KBM-7 (cell line): ENCODE results near the gene TBX19.

Source experiments
- DNase-seq: peaks from one replicate; pipeline ENCODE4 v3.0.0-alpha.2; 2015
- in situ Hi-C: fragments of 300-500 bp; cut with MboI; formaldehyde crosslinking; loops from 2 replicates; pipeline ENCODE4 v1.14.3; 2020; ENCODE audit warnings: low sequenced_read_pairs, low pct_unique_long_range_greater_than_20kb, mixed read lengths

The TBX19 gene

GRCh38 chr1:168271636-168272035 is 9.0 kb upstream of the TBX19 start:
- DNase-seq = no peak
- in situ Hi-C loops = no loop called here

GRCh38 chr1:168273575-168273974 is 7.1 kb upstream of the TBX19 start:
- in situ Hi-C loops = no loop called here
- DNase-seq = no peak

DNA sequence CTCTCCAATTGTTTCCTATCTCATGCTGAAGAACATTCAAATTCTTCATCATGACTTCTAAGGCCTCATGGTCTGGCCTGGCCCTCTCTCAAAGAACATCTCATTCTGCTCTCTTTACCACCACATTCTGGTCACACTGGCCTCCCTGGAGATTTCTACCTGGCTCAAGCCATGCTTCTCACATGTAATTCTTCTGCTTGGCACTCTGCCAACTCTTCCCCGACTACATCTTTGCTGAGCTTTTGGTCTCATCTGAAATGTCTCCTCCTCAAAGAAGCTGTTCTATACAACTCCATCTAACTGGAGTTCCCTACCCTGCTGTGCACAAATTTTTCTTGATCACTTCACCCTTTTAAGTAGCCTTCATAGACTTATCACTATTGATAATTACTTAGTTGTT is 1.4 kb upstream of the TBX19 start:
- no peak for DNase-seq
- in situ Hi-C loops = no loop called here

DNA sequence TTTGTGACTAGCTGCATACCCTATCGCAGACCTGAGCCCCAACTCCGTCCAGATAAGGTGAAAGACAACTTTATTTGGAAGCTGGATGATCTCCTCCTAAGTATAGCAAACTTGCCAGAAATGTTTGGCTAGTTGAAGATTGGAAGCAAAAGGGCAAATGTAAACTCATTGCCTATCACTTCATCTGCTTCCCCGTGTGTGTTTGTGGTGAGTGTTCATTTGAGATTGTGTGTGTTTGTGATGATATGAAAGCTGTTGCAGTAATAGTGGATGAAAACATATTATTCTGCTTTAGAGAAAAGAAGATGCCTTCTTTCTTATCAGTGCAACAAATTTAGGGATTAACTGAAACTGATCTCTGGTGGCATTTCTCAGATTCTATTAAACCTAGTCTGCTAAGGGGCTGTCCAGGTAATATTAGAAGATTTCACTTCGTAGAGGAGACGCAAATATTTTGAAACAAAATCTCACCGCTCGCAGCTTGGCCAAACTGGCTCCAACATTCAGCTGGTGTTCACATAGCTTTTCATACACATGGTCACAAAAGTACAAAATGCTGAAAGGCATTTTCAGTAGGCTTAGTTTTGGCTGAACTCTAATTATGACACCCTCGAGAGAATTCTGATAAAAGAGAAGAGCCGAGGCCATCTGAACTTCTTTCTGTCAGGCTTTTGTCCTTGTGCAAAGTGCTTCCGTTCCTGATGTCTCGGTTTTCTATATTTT is 1.1 kb downstream of the TBX19 start:
- in situ Hi-C loops = no loop called here
- no peak for DNase-seq

- in situ Hi-C loops = no loop called here
- peak; percentile 24 for DNase-seq
Measured at GRCh38 chr1:168285521-168285790, 4.8 kb downstream of the TBX19 start.

- in situ Hi-C loops = no loop called here
- DNase-seq = no peak
Measured at GRCh38 chr1:168285971-168286927, 5.6 kb downstream of the TBX19 start.

GRCh38 chr1:168287237-168287664 is 6.6 kb downstream of the TBX19 start:
- in situ Hi-C loops = no loop called here
- DNase-seq = peak; percentile 56

- no peak for DNase-seq
- in situ Hi-C loops = no loop called here
Measured at GRCh38 chr1:168288311-168289052, 7.8 kb downstream of the TBX19 start.

- in situ Hi-C loops = no loop called here
- no peak for DNase-seq
Measured at GRCh38 chr1:168291222-168291837, 10.7 kb downstream of the TBX19 start.

GRCh38 chr1:168293356-168293755 is 12.7 kb downstream of the TBX19 start:
- in situ Hi-C loops = no loop called here
- no peak for DNase-seq

- DNase-seq = no peak
- in situ Hi-C loops = no loop called here
Measured at GRCh38 chr1:168295411-168296114, 14.9 kb downstream of the TBX19 start.

- in situ Hi-C loops = no loop called here
- DNase-seq = no peak
Measured at GRCh38 chr1:168297019-168297730, 16.5 kb downstream of the TBX19 start.

- no peak for DNase-seq
- in situ Hi-C loops = no loop called here
Measured at GRCh38 chr1:168298446-168298845, 17.8 kb downstream of the TBX19 start.

- no peak for DNase-seq
- in situ Hi-C loops = no loop called here
Measured at GRCh38 chr1:168300626-168301025, 19.9 kb downstream of the TBX19 start.

- DNase-seq = no peak
- in situ Hi-C loops = no loop called here
Measured at GRCh38 chr1:168301664-168302320, 21.1 kb downstream of the TBX19 start.

- no peak for DNase-seq
- in situ Hi-C loops = no loop called here
Measured at GRCh38 chr1:168303716-168304540, 23.3 kb downstream of the TBX19 start.

DNA sequence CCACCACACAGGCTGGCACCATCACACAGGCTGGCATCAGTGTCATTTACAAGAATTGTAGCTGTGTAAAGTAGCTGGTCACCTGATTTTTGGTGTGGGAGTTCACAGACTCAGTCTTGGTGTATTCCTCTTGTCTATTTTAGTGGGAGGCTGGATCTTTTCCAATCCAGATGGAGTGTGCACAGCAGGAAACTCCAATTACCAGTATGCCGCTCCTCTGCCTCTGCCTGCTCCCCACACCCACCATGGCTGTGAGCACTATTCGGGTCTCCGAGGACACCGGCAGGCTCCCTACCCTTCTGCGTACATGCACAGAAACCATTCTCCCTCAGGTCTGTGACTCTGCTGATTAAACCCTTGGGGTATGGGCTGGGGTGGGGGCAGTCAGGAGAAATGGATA is 24.2 kb downstream of the TBX19 start:
- DNase-seq = no peak
- in situ Hi-C loops = no loop called here
